Fibroblast of pulmonary artery (primary cell): ENCODE measurements around the gene XIRP1.
A peak's percentile ranks its signal among the peaks of the same experiment; 100 is the strongest.

Experiments
- DNase-seq: peaks from one replicate; pipeline ENCODE4 v3.0.0-alpha.2; 2010; ENCODE audit warnings: low read depth
- H3K4me3 ChIP-seq: replicated peaks from 2 replicates; pipeline ENCODE4 v1.5.1; 2011; ENCODE audit warnings: low read depth, mild to moderate bottlenecking, control low read depth, low read length, moderate library complexity
- CTCF ChIP-seq: IDR thresholded peaks from 2 replicates; pipeline ENCODE4 v1.5.1; 2011; ENCODE audit warnings: mild to moderate bottlenecking, control low read depth, low read length, inconsistent platforms; ENCODE audit errors: missing control alignments

The XIRP1 gene

GRCh38 chr3:39210078-39210477 lies 17.7 kb upstream of the XIRP1 start:
- TF ChIP-seq CTCF = no peak
- DNase-seq = no peak
- no peak overlapping the region for H3K4me3 ChIP-seq

- DNase-seq = no peak
- no peak for TF ChIP-seq CTCF
- no peak overlapping the region for H3K4me3 ChIP-seq
Observed at GRCh38 chr3:39209329-39209970, 17.1 kb upstream of the XIRP1 start.

- peak; percentile 86 for TF ChIP-seq CTCF
- peak; percentile 67 for DNase-seq
- no peak overlapping the region for H3K4me3 ChIP-seq
Observed at GRCh38 chr3:39208463-39209055, 16.2 kb upstream of the XIRP1 start.

GRCh38 chr3:39207361-39208186 lies 15.2 kb upstream of the XIRP1 start:
- no peak overlapping the region for H3K4me3 ChIP-seq
- TF ChIP-seq CTCF = no peak
- DNase-seq = no peak

- no peak for DNase-seq
- no peak overlapping the region for H3K4me3 ChIP-seq
- TF ChIP-seq CTCF = no peak
Observed at GRCh38 chr3:39205919-39206516, 13.6 kb upstream of the XIRP1 start.

- DNase-seq = no peak
- H3K4me3 ChIP-seq = no peak overlapping the region
- no peak for TF ChIP-seq CTCF
Observed at GRCh38 chr3:39205131-39205530, 12.7 kb upstream of the XIRP1 start.
